Measurements from ENCODE around the gene CROCC.
"Not testable (repeated sequence)": the region's sequence is repeated elsewhere in the genome, so short reads cannot be mapped to it uniquely, and the experiment has no call there.

Gene CROCC

GRCh38 chr1:16961297-16962133 is 39.8 kb downstream of the CROCC start:
- in situ Hi-C loops (cut with MboI; ENCODE audit: low sequenced_read_pairs, unreplicated experiment), result loop anchor here (10.0 kb wide), 1 partner anchor 83 kb away; no protein-coding TSS in a partner anchor
- DNase-seq (ENCODE audit: low spot score), result no peak
- TF ChIP-seq CTCF (IDR thresholded peaks at IDR 0.05; ENCODE audit: borderline replicate concordance, control extremely low read depth, extremely low read depth, insufficient read depth, missing control alignments), result no peak

GRCh38 chr1:16964169-16964568 is 42.4 kb downstream of the CROCC start:
- not testable (repeated sequence) for DNase-seq (ENCODE audit: low spot score)
- in situ Hi-C loops (cut with MboI; ENCODE audit: low sequenced_read_pairs, unreplicated experiment), result loop anchor here (10.0 kb wide), 1 partner anchor 81 kb away; no protein-coding TSS in a partner anchor

GRCh38 chr1:16965486-16966067 is 43.8 kb downstream of the CROCC start:
- no peak for DNase-seq (ENCODE audit: low spot score)
- in situ Hi-C loops (cut with MboI; ENCODE audit: low sequenced_read_pairs, unreplicated experiment), result loop anchor here (10.0 kb wide), 1 partner anchor 79 kb away; no protein-coding TSS in a partner anchor
- TF ChIP-seq CTCF (IDR thresholded peaks at IDR 0.05; ENCODE audit: borderline replicate concordance, control extremely low read depth, extremely low read depth, insufficient read depth, missing control alignments), result no peak

GRCh38 chr1:16966282-16966681 is 44.6 kb downstream of the CROCC start:
- in situ Hi-C loops (cut with MboI; ENCODE audit: low sequenced_read_pairs, unreplicated experiment), result loop anchor here (10.0 kb wide), 1 partner anchor 79 kb away; no protein-coding TSS in a partner anchor
- TF ChIP-seq CTCF (IDR thresholded peaks at IDR 0.05; ENCODE audit: borderline replicate concordance, control extremely low read depth, extremely low read depth, insufficient read depth, missing control alignments), result no peak
- no peak for DNase-seq (ENCODE audit: low spot score)

- no peak for TF ChIP-seq CTCF (IDR thresholded peaks at IDR 0.05; ENCODE audit: borderline replicate concordance, control extremely low read depth, extremely low read depth, insufficient read depth, missing control alignments)
- in situ Hi-C loops (cut with MboI; ENCODE audit: low sequenced_read_pairs, unreplicated experiment), result loop anchor here (10.0 kb wide), 1 partner anchor 78 kb away; no protein-coding TSS in a partner anchor
- no peak for DNase-seq (ENCODE audit: low spot score)
These were observed 45.4 kb downstream of the CROCC start for GRCh38 chr1:16967095-16967575.

GRCh38 chr1:16967962-16968361 is 46.2 kb downstream of the CROCC start:
- TF ChIP-seq CTCF (IDR thresholded peaks at IDR 0.05; ENCODE audit: borderline replicate concordance, control extremely low read depth, extremely low read depth, insufficient read depth, missing control alignments), result no peak
- in situ Hi-C loops (cut with MboI; ENCODE audit: low sequenced_read_pairs, unreplicated experiment), result loop anchor here (10.0 kb wide), 1 partner anchor 77 kb away; no protein-coding TSS in a partner anchor
- no peak for DNase-seq (ENCODE audit: low spot score)

Measured in GM13976 (cell line).